WTC11 (cell line): ENCODE results near the gene MLN.

Experiments
- ATF2 ChIP-seq: sonication (generic); formaldehyde crosslinking; IDR thresholded peaks from 2 replicates; pipeline ENCODE4 v1.8.1; 2022; ENCODE audit warnings: low read depth, missing genetic modification reagents, borderline replicate concordance
- ATF6 ChIP-seq: sonication (generic); formaldehyde crosslinking; IDR thresholded peaks from 2 replicates; pipeline ENCODE4 v1.8.1; 2023; ENCODE audit warnings: mild to moderate bottlenecking, missing genetic modification reagents
- CTCF ChIP-seq: fragments of 200-600 bp; IDR thresholded peaks from 2 replicates; pipeline ENCODE4 v1.8.0; 2022; ENCODE audit warnings: antibody characterized with exemption
- ELF4 ChIP-seq: sonication (generic); formaldehyde crosslinking; IDR thresholded peaks from 2 replicates; pipeline ENCODE4 v1.8.1; 2022; ENCODE audit warnings: low read depth, mild to moderate bottlenecking, moderate library complexity, missing genetic modification reagents
- FOXP1 ChIP-seq: sonication (generic); formaldehyde crosslinking; IDR thresholded peaks from 2 replicates; pipeline ENCODE4 v1.8.0; 2022; ENCODE audit warnings: missing genetic modification reagents, mild to moderate bottlenecking, moderate library complexity, borderline replicate concordance
- NR1H2 ChIP-seq: sonication (generic); formaldehyde crosslinking; IDR thresholded peaks from 2 replicates; pipeline ENCODE4 v1.9.0; 2021; ENCODE audit warnings: mild to moderate bottlenecking, moderate library complexity, missing genetic modification reagents
- TEAD1 ChIP-seq: sonication (generic); formaldehyde crosslinking; IDR thresholded peaks from 2 replicates; pipeline ENCODE4 v1.8.0; 2022; ENCODE audit warnings: mild to moderate bottlenecking, missing genetic modification reagents
- TF ChIP-seq, protein P1 (sequence below): sonication (generic); formaldehyde crosslinking; IDR thresholded peaks from 2 replicates; pipeline ENCODE4 v1.8.0; 2023; ENCODE audit warnings: missing genetic modification reagents, mild to moderate bottlenecking, borderline replicate concordance
- TF ChIP-seq, protein P2 (sequence below): sonication (generic); formaldehyde crosslinking; IDR thresholded peaks from 2 replicates; pipeline ENCODE4 v1.8.1; 2023; ENCODE audit warnings: mild to moderate bottlenecking, missing genetic modification reagents, moderate library complexity

GRCh38 chr6:33787346-33787953, 16.4 kb downstream of the MLN start:
- TF ChIP-seq ATF2 (no peak), CTCF (no peak), NR1H2 (no peak), FOXP1 (CRISPR knock-in tag) (no peak), TEAD1 (no peak), ELF4 (CRISPR knock-in tag) (no peak), ATF6 (CRISPR knock-in tag) (no peak)
- TF ChIP-seq, protein P1, sequence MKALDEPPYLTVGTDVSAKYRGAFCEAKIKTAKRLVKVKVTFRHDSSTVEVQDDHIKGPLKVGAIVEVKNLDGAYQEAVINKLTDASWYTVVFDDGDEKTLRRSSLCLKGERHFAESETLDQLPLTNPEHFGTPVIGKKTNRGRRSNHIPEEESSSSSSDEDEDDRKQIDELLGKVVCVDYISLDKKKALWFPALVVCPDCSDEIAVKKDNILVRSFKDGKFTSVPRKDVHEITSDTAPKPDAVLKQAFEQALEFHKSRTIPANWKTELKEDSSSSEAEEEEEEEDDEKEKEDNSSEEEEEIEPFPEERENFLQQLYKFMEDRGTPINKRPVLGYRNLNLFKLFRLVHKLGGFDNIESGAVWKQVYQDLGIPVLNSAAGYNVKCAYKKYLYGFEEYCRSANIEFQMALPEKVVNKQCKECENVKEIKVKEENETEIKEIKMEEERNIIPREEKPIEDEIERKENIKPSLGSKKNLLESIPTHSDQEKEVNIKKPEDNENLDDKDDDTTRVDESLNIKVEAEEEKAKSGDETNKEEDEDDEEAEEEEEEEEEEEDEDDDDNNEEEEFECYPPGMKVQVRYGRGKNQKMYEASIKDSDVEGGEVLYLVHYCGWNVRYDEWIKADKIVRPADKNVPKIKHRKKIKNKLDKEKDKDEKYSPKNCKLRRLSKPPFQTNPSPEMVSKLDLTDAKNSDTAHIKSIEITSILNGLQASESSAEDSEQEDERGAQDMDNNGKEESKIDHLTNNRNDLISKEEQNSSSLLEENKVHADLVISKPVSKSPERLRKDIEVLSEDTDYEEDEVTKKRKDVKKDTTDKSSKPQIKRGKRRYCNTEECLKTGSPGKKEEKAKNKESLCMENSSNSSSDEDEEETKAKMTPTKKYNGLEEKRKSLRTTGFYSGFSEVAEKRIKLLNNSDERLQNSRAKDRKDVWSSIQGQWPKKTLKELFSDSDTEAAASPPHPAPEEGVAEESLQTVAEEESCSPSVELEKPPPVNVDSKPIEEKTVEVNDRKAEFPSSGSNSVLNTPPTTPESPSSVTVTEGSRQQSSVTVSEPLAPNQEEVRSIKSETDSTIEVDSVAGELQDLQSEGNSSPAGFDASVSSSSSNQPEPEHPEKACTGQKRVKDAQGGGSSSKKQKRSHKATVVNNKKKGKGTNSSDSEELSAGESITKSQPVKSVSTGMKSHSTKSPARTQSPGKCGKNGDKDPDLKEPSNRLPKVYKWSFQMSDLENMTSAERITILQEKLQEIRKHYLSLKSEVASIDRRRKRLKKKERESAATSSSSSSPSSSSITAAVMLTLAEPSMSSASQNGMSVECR (CRISPR knock-in tag): no peak
- TF ChIP-seq, protein P2, sequence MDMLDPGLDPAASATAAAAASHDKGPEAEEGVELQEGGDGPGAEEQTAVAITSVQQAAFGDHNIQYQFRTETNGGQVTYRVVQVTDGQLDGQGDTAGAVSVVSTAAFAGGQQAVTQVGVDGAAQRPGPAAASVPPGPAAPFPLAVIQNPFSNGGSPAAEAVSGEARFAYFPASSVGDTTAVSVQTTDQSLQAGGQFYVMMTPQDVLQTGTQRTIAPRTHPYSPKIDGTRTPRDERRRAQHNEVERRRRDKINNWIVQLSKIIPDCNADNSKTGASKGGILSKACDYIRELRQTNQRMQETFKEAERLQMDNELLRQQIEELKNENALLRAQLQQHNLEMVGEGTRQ (CRISPR knock-in tag): no peak
